HUES64 (cell line): ENCODE data around the gene PRKAR1A.
"Not testable (repeated sequence)": the region's sequence is repeated elsewhere in the genome, so short reads cannot be mapped to it uniquely, and the experiment has no call there.

Experiments
- H3K27ac ChIP-seq: 2 replicates; pipeline ENCODE4 v1.7.0; 2013; ENCODE audit warnings: low read depth, low read length, inconsistent platforms
- H3K27me3 ChIP-seq: 2 replicates; pipeline ENCODE4 v1.6.1; 2013; ENCODE audit warnings: mild to moderate bottlenecking, low read length; ENCODE audit not compliant: insufficient read depth
- H3K36me3 ChIP-seq: 2 replicates; pipeline ENCODE4 v1.6.1; 2013; ENCODE audit warnings: mild to moderate bottlenecking, low read length; ENCODE audit not compliant: insufficient read depth
- H3K4me1 ChIP-seq: 2 replicates; pipeline ENCODE4 v1.6.1; 2013; ENCODE audit warnings: mild to moderate bottlenecking, low read length, moderate library complexity; ENCODE audit not compliant: insufficient read depth
- H3K4me3 ChIP-seq: 2 replicates; pipeline ENCODE4 v1.5.1; 2013; ENCODE audit warnings: mild to moderate bottlenecking, low read length, moderate library complexity
- H3K9ac ChIP-seq: 2 replicates; pipeline ENCODE4 v1.6.1; 2013; ENCODE audit warnings: mild to moderate bottlenecking, low read depth, low read length
- H3K9me3 ChIP-seq: 2 replicates; pipeline ENCODE4 v1.6.1; 2013; ENCODE audit warnings: low read depth, low read length; ENCODE audit not compliant: insufficient read depth
- WGBS: fragments of 150-250, 120-280 bp; methylation state at CpG from one replicate; pipeline ENCODE4 v1.1.7; 2013; ENCODE audit warnings: missing lambda C conversion rate; 5-methylcytosine and 5-hydroxymethylcytosine counted together

The PRKAR1A gene

DNA sequence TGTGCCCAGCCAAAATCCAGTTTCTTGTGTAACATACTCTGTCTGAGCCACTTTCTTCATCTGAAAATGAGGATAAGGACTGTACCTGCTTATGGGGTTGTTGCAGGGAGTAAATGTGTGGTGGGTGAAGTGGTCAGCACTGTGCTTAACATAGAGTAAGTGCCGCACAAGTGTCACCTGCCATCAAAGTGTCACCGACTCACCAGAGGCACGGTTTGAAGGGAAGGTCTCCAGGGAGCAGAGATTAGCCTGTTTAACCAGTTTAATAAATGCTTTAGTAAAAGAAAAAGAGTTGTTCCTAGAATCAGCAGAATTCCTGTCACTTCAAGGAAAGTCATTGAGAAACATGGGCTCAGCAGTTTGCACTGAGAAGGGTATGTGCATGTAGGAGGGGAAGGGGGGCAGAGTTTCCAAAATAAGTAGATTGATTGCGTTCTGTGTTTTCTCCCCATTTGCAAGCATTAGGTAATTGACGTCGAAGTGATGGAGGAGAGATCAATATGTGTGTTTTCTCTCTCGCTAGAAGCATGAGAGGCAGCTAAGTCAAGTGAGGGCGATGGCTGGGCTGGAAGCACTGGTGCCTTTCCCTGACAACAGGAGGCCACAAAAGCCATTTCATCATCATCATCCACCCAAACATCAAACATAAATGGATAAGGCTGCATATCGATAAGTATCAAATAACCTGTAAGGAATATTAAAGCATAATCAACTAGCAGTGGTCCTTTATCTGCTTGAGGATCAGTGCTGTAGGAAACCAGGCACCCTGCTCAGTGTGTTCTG is 69.8 kb downstream of the PRKAR1A start:
- H3K36me3 ChIP-seq, result no peaks in the 10 kb centered on the region
- no peak overlapping the region for H3K9ac ChIP-seq
- H3K4me1 ChIP-seq, result no peaks in the 10 kb centered on the region
- H3K27ac ChIP-seq, result no peak overlapping the region
- no peaks in the 10 kb centered on the region for H3K27me3 ChIP-seq
- H3K4me3 ChIP-seq, result no peak overlapping the region
- H3K9me3 ChIP-seq, result no peaks in the 10 kb centered on the region
- 96% methylated on average over 9 of the region's 9 CpGs for WGBS

DNA sequence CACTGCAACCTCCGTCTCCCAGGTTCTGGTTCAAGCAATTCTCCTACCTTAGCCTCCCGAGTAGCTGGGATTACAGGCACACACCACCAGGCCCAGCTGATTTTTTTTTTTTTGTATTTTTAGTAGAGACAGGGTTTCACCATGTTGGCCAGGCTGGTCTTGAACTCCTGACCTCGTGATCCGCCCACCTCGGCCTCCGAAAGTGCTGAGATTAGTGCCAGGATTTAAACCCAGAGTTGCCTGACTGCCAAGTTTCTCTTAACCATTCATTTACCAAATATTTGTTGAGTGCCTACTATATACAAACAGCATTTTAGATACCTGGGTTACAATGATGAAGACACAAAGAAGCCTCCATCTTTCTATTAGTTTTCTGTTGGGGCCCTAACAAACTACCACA is 70.6 kb downstream of the PRKAR1A start:
- not testable (repeated sequence) for H3K27ac ChIP-seq, H3K36me3 ChIP-seq, H3K9me3 ChIP-seq, H3K9ac ChIP-seq, H3K4me1 ChIP-seq, H3K4me3 ChIP-seq, H3K27me3 ChIP-seq
- WGBS, result 83% methylated on average over 5 of the region's 6 CpGs

DNA sequence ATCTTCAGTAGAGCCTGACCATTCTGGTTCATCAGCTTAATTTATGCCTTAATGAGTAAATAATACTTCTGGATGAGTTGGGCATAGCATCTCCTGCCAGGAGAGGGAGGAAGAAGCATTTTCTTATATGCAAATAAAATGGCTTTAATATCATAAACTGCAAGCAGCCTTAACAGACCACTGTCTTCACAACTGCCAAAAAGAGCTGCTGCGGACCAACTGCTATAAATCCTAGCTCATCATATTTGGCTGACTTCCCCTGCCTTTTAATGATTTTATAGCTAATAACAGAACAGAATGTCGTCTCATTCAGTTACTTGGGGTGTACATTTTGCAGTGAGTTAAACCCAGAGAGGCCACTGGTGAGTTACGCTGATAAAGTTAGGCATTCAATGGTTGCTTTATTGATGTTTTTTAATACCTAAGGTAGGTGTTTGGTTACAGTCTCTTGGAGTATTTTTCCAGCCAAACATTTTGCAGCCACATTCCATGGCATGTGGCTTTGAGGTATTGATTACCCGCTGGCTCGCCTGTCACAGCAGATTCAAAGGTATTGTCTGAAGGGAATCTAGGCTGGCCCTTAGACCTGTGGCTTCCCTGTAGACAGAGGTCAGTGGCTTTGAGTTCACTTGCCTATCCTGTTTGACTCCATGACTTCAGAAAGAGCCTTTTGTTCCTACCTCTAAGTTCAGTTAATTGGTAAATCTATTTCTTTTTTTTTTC is 72.5 kb downstream of the PRKAR1A start:
- H3K36me3 ChIP-seq, result peaks cover 11% of the 10 kb centered on the region; the same call in 1 of the 2 replicates
- no peak overlapping the region for H3K27ac ChIP-seq
- H3K27me3 ChIP-seq, result no peaks in the 10 kb centered on the region
- 90% methylated on average over 5 of the region's 5 CpGs for WGBS
- H3K9me3 ChIP-seq, result peaks cover 9% of the 10 kb centered on the region
- no peak overlapping the region for H3K4me3 ChIP-seq
- no peak overlapping the region for H3K9ac ChIP-seq
- H3K4me1 ChIP-seq, result no peaks in the 10 kb centered on the region

DNA sequence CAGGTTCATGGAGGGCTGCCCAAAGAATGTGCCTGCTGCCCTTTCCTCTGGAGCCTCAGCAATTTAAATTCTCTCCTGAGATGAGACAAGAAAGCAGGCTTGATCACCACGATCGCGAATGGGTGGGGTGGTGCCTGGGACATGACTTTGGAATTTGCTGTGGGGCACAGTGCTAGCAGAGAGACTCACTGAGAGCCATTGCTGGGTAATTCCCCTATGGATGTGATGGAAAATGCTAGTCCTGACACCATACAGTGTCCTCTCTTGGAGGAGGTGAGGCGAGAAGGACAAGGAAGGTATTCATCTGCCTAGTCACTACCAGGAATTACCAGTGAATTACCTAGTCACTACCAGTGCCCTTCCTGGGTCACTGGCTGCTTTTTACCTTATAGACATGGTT is 73.4 kb downstream of the PRKAR1A start:
- WGBS, result 88% methylated on average over 4 of the region's 4 CpGs
- Histone ChIP-seq H3K9ac (no peak overlapping the region), H3K4me3 (no peak overlapping the region), H3K27me3 (no peaks in the 10 kb centered on the region), H3K4me1 (no peaks in the 10 kb centered on the region), H3K9me3 (peaks cover 9% of the 10 kb centered on the region), H3K27ac (no peak overlapping the region), H3K36me3 (peaks cover 14% of the 10 kb centered on the region; the same call in 1 of the 2 replicates)

- Histone ChIP-seq H3K9me3 (peaks cover 9% of the 10 kb centered on the region), H3K4me3 (no peak overlapping the region), H3K9ac (no peak overlapping the region), H3K36me3 (peaks cover 14% of the 10 kb centered on the region; the same call in 1 of the 2 replicates), H3K27ac (no peak overlapping the region), H3K27me3 (no peaks in the 10 kb centered on the region), H3K4me1 (no peaks in the 10 kb centered on the region)
- 95% methylated on average over 5 of the region's 5 CpGs for WGBS
Observed at GRCh38 chr17:68587026-68587425, 74.8 kb downstream of the PRKAR1A start.

GRCh38 chr17:68587847-68588246 is 75.6 kb downstream of the PRKAR1A start:
- no peak overlapping the region for H3K9ac ChIP-seq
- peaks cover 14% of the 10 kb centered on the region; the same call in 1 of the 2 replicates for H3K36me3 ChIP-seq
- H3K4me3 ChIP-seq, result no peak overlapping the region
- H3K27me3 ChIP-seq, result no peaks in the 10 kb centered on the region
- peaks cover 9% of the 10 kb centered on the region for H3K9me3 ChIP-seq
- WGBS, result 100% methylated on average over 2 of the region's 2 CpGs
- no peaks in the 10 kb centered on the region for H3K4me1 ChIP-seq
- no peak overlapping the region for H3K27ac ChIP-seq

DNA sequence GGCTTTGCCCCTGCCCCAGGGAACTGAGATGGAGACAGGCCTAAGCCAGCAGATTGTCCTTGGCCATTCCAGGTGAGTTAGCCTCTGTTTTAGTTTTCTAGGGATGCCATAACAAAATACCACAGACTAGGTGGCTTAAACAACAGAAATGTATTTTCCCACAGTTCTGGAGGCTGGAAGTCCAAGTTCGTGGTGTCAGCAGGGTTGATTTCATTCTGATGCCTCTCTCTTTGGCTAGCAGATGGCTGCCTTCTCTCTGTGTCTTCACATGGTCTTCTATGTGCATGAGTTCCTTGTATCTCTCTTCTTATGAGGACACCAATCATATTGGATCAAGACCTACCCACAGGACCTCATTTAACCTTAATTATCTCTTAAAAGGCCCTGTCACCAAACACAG is 76.1 kb downstream of the PRKAR1A start:
- H3K9ac ChIP-seq, result no peak overlapping the region
- no peak overlapping the region for H3K27ac ChIP-seq
- 94% methylated on average over 1 of the region's 1 CpG for WGBS
- no peaks in the 10 kb centered on the region for H3K27me3 ChIP-seq
- peaks cover 14% of the 10 kb centered on the region; the same call in 1 of the 2 replicates for H3K36me3 ChIP-seq
- peaks cover 9% of the 10 kb centered on the region for H3K9me3 ChIP-seq
- H3K4me1 ChIP-seq, result no peaks in the 10 kb centered on the region
- H3K4me3 ChIP-seq, result no peak overlapping the region

GRCh38 chr17:68589086-68589485 is 76.9 kb downstream of the PRKAR1A start:
- 94% methylated on average over 3 of the region's 3 CpGs for WGBS
- Histone ChIP-seq H3K9ac (no peak overlapping the region), H3K27ac (no peak overlapping the region), H3K4me3 (no peak overlapping the region), H3K4me1 (no peaks in the 10 kb centered on the region), H3K9me3 (peaks cover 9% of the 10 kb centered on the region), H3K27me3 (no peaks in the 10 kb centered on the region), H3K36me3 (peaks cover 14% of the 10 kb centered on the region; the same call in 1 of the 2 replicates)

DNA sequence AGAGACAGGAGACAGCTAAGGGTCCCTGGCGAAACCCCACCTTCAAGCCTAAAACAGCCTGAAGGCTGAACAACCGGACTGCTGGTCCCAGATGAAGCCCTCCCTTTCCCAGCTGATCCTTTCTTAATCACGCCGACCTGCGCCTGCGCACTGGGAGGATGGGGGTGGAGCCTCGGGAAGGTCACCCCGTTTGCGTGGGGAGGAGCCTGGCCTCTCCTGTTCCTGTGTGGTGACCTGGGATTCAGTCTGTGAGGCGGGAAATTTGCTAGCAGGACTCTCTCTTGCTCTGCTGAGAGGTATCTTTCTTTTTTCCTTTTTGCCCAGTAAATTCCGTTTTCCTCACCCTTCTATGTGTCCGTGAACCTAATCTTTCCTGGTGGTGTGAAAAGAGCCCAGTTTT is 79.4 kb downstream of the PRKAR1A start:
- peaks cover 14% of the 10 kb centered on the region; the same call in 1 of the 2 replicates for H3K36me3 ChIP-seq
- H3K27me3 ChIP-seq, result no peaks in the 10 kb centered on the region
- no peaks in the 10 kb centered on the region for H3K4me1 ChIP-seq
- 96% methylated on average over 12 of the region's 12 CpGs for WGBS
- peaks cover 9% of the 10 kb centered on the region for H3K9me3 ChIP-seq
- no peak overlapping the region; the same call in 1 of the 2 replicates for H3K9ac ChIP-seq
- no peak overlapping the region for H3K4me3 ChIP-seq
- H3K27ac ChIP-seq, result no peak overlapping the region

- Histone ChIP-seq H3K27me3 (no peaks in the 10 kb centered on the region), H3K9me3 (peaks cover 9% of the 10 kb centered on the region), H3K27ac (no peak overlapping the region), H3K4me3 (no peak overlapping the region), H3K9ac (no peak overlapping the region; the same call in 1 of the 2 replicates), H3K36me3 (peaks cover 14% of the 10 kb centered on the region; the same call in 1 of the 2 replicates), H3K4me1 (no peaks in the 10 kb centered on the region)
- WGBS, result 93% methylated on average over 2 of the region's 2 CpGs
Observed at GRCh38 chr17:68592009-68592408, 79.8 kb downstream of the PRKAR1A start.
